Nephron progenitor cell (in vitro differentiated cells): ENCODE data around the gene SH3PXD2A.

Source experiments
- DNase-seq: peaks from one replicate; pipeline ENCODE4 v3.0.0; 2021
- H3K27ac Mint-ChIP-seq: 2 replicates; pipeline ENCODE4 v1.8.0; 2021; ENCODE audit warnings: mild to moderate bottlenecking, moderate library complexity, mixed read lengths
- H3K27me3 Mint-ChIP-seq: 2 replicates; pipeline ENCODE4 v1.8.0; 2021; ENCODE audit warnings: mild to moderate bottlenecking, low read depth, mixed read lengths; ENCODE audit not compliant: poor library complexity
- H3K36me3 Mint-ChIP-seq: 2 replicates; pipeline ENCODE4 v1.8.0; 2021; ENCODE audit warnings: low read depth, mixed read lengths
- H3K4me1 Mint-ChIP-seq: 2 replicates; pipeline ENCODE4 v1.8.0; 2021; ENCODE audit warnings: mixed read lengths
- H3K4me3 Mint-ChIP-seq: 2 replicates; pipeline ENCODE4 v1.8.0; 2021; ENCODE audit warnings: mild to moderate bottlenecking, moderate library complexity, mixed read lengths
- H3K9me3 Mint-ChIP-seq: 2 replicates; pipeline ENCODE4 v1.8.0; 2021; ENCODE audit warnings: mild to moderate bottlenecking, moderate library complexity, mixed read lengths
- CTCF ChIP-seq: fragments of 200-600 bp; sonication (generic); IDR thresholded peaks from 2 replicates; pipeline ENCODE4 v1.5.0; 2021; ENCODE audit warnings: antibody characterized with exemption

The SH3PXD2A gene

GRCh38 chr10:103706762-103707161 is 148.6 kb downstream of the SH3PXD2A start:
- no peaks in the 10 kb centered on the region for H3K27me3 Mint-ChIP-seq
- no peak for DNase-seq
- no peak overlapping the region for H3K4me3 Mint-ChIP-seq
- no peak overlapping the region for H3K27ac Mint-ChIP-seq
- no peak for TF ChIP-seq CTCF
- H3K9me3 Mint-ChIP-seq: no peaks in the 10 kb centered on the region
- no peaks in the 10 kb centered on the region for H3K4me1 Mint-ChIP-seq
- no peaks in the 10 kb centered on the region for H3K36me3 Mint-ChIP-seq

GRCh38 chr10:103706047-103706446 is 149.3 kb downstream of the SH3PXD2A start:
- DNase-seq: no peak
- no peaks in the 10 kb centered on the region for H3K36me3 Mint-ChIP-seq
- no peaks in the 10 kb centered on the region for H3K4me1 Mint-ChIP-seq
- H3K4me3 Mint-ChIP-seq: no peak overlapping the region
- TF ChIP-seq CTCF: no peak
- no peaks in the 10 kb centered on the region for H3K27me3 Mint-ChIP-seq
- no peaks in the 10 kb centered on the region for H3K9me3 Mint-ChIP-seq
- H3K27ac Mint-ChIP-seq: no peak overlapping the region

- H3K9me3 Mint-ChIP-seq: no peaks in the 10 kb centered on the region
- no peak for DNase-seq
- no peak overlapping the region for H3K4me3 Mint-ChIP-seq
- peaks cover 3% of the 10 kb centered on the region for H3K4me1 Mint-ChIP-seq
- no peak overlapping the region for H3K27ac Mint-ChIP-seq
- H3K27me3 Mint-ChIP-seq: no peaks in the 10 kb centered on the region
- H3K36me3 Mint-ChIP-seq: peaks cover 7% of the 10 kb centered on the region
- TF ChIP-seq CTCF: no peak
These were observed 151.1 kb downstream of the SH3PXD2A start for GRCh38 chr10:103703941-103704919.

GRCh38 chr10:103701380-103702222 is 153.8 kb downstream of the SH3PXD2A start:
- H3K4me1 Mint-ChIP-seq: peaks cover 14% of the 10 kb centered on the region
- peaks cover 7% of the 10 kb centered on the region for H3K36me3 Mint-ChIP-seq
- no peak for TF ChIP-seq CTCF
- H3K4me3 Mint-ChIP-seq: no peak overlapping the region
- peaks cover 6% of the 10 kb centered on the region for H3K27me3 Mint-ChIP-seq
- no peak for DNase-seq
- H3K9me3 Mint-ChIP-seq: no peaks in the 10 kb centered on the region
- no peak overlapping the region for H3K27ac Mint-ChIP-seq

GRCh38 chr10:103700436-103700715 is 155.0 kb downstream of the SH3PXD2A start:
- Mint-ChIP-seq H3K9me3 (no peaks in the 10 kb centered on the region), H3K27me3 (peaks cover 19% of the 10 kb centered on the region), H3K4me1 (peaks cover 18% of the 10 kb centered on the region), H3K4me3 (no peak overlapping the region), H3K27ac (no peak overlapping the region), H3K36me3 (peaks cover 7% of the 10 kb centered on the region)
- TF ChIP-seq CTCF: no peak
- no peak for DNase-seq
